HG03045 (cell line): ENCODE data around the gene LDLRAD4.

Experiments used
- ATAC-seq: cut with Tn5 transposase; IDR thresholded peaks from one replicate; pipeline ENCODE4 v1.9.1; 2021; ENCODE audit warnings: mild to moderate bottlenecking, moderate library complexity; ENCODE audit not compliant: unreplicated experiment

Gene LDLRAD4

DNA sequence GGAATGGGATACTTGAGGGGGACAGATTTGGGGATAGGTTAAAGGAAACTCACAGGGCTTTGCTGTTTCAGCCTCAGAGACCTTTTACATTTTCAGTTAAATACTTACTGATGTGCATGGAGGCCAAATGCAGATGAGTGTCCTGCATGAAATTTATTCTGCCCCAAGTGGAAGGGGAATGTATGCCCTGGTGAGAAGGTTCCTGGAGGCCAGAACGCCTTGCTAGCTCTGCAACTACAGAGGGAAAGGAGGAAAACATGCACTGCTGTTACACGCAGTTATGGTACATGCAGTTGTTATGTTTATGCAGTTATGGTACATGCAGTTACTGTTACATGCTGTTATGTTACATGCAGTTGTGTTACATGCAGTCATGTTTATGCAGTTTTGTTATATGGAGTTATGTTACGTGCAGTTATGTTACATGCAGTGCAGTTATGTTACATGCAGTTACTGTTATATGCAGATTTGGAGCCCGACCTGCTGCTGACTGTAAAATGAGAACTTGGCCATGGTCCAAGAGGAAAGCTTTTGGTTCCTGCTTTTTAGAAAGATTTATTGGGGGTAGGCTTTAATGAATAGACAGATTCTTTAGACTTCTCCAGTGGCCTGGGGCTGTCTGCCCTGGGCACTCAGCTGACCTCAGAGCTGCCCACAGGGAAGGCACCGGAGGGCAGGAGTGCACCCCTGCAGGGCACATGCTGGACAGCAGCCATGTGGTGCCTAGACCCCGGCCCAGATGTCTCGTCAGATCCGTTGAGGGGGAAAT lies 84.1 kb downstream of the LDLRAD4 start:
- no peak for ATAC-seq

- ATAC-seq, result no peak
Observed at GRCh38 chr18:13303756-13304364, 85.3 kb downstream of the LDLRAD4 start.

DNA sequence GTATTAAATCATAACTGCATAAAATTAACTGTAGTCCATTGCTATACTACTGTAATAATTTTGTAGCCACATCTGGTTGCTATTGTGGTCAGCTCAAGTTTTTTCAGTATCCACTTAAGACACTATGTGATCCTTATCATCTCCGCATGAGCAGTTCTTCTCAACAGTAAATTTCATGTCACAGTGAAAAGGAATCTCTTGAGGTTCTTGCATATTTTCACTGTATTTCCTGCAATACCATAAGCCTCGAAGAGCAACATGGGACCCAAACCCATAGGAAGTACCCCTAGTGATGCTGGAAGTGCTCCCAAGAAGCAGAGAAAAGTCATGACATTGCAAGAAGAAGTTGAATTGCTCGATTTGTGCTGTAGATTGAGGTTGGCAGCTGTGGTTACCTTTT lies 86.7 kb downstream of the LDLRAD4 start:
- ATAC-seq, result no peak

GRCh38 chr18:13306583-13306982 lies 88.0 kb downstream of the LDLRAD4 start:
- no peak for ATAC-seq

DNA sequence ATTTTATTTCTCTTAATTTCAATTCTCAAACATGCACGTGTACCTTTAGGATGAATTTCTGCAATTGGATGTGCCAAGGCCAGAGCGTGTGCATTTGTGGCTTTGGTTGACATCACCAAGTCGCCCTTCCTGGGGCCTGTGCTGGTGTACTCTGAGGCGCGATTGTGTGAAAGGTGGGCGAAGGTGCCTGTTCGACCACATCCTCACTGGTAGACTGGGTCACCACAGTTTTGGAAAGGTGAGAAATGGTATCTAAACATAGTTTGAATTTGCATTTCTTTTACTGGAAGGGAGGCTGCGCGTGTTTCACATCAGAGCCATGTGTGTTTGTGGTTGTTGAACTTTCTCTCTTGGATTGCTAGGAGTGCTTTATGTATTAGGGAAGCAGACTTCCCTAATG lies 89.8 kb downstream of the LDLRAD4 start:
- ATAC-seq, result no peak

DNA sequence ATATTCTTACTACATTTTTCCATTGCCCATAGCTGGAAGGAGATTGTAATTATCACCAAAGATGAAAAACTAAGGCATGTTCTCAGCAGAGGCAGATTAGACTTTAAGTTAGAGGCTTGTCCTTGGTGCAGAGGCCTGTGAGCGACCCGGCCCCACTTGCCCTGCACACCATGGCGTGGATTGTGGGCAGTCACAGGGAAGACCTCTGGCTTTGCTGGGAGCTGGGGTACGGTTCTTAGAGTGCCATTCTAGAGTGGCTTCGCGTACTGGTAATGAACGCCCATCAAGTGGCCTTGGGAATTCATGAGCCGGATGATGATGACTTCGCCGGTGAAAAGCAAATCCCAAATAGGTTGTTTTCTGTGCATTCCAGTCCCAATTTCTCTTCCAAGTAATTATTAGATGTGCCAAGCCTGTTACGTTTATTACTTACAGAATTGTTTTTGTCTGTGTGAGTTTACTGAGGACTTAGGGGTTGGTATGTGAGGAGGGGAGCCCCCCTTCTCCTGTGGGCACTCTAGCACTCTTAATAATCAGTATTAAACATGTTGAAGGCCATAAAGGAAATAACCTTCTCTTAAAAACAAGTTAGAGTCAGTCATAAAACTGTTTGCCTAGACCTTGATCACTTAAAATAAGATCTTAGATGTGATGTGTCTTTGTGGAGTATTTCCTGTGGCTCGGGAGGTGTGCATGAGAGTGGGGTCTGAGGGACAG lies 90.6 kb downstream of the LDLRAD4 start:
- no peak for ATAC-seq

DNA sequence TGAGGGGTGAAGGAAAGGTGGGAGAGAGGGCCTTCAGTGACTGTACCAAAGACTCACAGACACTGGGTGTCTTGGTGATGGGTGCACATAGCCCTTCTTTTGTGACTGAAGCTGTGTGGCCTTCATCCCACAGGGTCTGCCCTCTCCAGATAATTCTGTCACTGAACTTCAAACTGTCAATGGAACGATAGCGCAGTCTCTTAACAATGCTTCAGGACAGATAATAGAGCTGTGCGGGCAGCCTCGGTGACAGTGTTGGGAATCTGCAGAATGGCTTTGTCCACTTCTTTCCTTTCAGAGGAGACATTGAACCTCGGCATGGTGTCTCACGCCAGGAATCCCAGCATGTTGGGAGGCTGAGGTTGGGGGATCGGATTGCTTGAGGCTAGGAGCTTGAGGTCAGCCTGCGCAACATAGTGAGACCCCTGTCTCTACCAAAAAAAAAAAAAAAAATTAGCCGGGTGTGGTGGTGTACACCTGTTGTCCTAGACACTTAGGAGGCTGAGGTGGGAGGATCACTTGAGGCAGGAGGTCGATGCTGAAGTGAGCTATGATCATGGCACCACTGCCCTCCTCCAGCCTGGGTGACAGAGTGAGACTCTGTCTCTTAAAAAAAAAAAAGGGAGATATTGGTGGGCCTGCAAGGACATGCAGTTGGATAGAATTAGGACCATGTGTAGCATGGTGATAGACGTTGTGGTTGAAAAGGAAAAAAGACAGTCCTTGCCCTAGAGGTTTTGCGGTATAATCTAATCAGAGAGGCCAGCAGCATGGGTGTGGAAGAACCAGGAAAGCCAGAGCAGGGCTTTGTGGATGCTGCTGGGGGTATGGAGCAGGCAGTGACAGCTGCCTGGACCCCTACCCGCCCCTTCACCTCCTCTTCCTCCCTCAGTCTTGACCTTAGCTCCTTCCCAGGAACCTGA lies 91.4 kb downstream of the LDLRAD4 start:
- ATAC-seq, result no peak

GRCh38 chr18:13311193-13311592 lies 92.6 kb downstream of the LDLRAD4 start:
- no peak for ATAC-seq

DNA sequence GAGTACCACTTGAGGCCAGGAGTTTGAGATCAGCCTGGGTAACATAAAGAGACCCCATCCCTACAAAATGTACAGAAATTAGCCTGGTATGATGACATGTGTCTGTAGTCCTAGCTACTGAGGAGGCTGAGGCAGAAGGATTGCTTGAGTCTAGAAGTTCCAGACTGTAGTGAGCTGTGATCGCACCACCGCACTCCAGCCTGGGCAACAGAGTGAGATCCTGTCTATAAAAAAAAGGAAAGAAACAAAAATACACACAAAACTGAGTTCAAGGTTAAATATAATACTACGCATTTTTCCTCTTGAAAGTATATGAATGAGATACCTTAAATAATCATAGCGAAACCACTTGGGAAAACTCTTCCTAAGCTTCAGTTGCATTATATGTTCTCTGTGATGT lies 94.0 kb downstream of the LDLRAD4 start:
- ATAC-seq, result no peak

DNA sequence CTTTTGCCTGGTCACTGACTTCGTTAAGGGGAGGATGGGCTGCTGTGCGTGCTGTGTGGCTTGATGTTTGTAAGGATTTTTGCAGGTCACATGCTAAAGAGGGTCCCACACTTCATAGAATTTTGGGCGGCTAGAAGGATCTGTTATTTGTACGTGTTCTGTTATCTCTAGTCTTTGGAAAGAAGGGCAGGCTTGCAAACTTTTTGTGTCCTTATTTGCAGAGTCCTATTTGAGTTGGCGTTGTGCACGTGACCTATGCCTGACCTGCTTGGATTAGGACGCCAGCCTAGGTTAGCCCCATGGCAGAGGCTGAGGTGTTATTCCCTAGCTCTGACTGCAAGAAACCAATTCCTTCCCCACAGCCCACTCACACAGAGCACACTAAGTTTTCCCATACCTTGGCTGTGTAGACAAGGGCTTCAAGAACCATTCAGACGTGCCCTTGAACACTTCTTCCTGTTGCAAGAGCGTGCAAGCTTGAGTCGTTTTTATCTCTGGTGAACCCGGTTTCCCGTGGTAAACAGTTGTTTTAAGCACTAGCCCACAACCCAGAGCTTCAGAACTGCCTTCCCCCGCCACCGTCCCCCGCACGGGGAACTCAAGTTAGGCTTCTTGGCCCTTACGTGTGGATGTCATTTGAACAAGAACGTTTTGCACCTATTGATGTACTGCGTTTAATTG lies 94.6 kb downstream of the LDLRAD4 start:
- no peak for ATAC-seq

DNA sequence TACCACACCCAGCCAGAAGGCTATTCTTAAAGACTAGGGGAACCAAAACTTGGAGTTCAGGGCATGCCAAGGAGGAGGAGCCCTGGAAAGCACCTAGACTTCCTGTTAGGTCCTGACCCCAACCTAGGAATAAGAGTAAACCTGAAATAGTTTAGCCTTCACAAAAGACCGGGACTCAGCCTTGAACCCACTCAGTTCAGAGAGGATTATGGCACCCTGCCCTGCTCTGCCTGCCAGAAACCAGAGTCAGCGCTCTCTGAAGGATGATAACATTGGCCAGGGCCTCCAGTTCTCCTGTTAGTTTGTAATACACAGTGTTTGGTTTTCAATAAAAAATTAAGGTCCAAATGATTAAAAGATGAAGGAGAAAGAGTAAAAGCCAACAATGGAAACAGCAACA lies 96.4 kb downstream of the LDLRAD4 start:
- no peak for ATAC-seq

- no peak for ATAC-seq
Observed at GRCh38 chr18:13316063-13316462, 97.5 kb downstream of the LDLRAD4 start.

DNA sequence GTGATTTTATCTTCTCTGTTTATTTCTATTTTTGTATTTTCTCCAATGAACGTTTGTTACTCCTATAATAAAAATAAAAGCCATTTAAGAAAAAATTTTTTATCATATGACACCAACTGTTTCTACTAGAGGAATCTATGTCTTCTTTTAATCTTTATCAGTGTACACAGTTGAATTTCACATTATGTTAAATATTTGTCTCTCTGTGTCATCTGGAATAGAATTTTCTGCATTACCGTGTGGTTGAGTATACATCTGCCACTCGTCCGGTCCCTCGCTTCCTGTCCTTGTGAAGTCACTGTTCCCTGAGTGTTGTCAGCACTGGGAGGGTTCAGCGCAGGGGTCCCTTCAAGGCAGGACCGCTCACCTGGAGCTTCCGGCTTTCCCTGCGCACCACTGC lies 99.2 kb downstream of the LDLRAD4 start:
- ATAC-seq, result no peak

DNA sequence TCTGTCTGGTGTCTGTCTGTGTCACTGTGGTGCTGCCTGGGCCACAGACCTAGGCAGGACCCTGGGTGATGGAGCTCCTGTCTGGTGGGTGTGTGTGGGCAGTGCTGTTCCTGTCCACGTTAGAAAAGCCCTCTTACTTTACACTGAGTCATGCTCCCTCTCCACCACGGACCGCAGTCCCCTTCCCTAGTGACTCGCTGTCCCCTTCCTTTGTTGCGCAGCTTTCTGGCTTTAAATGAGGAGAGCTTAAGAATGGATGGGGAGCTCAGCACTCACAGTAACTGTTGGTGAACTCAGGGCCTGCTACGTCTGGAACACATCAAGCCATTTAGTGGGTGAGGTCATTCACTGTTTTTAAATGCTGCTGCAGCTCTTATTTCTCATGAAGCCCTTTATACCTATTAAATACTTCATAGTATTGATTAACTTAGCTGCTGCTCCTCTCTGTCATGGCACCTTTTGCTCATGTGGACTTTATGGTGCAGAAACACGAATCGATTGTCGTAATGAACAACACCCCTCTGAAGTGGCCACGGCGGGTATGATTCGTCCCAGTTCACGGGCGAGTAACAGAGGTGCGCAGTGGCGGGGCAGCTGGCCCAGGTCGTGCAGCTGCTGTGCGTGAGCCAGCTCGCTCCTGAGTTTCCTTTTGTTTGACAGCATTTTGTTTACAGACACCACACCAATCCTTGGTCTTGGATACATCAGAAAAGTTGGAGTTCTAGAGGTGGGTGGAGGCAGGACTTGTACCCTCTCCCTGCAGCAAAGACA lies 100.4 kb downstream of the LDLRAD4 start:
- no peak for ATAC-seq

DNA sequence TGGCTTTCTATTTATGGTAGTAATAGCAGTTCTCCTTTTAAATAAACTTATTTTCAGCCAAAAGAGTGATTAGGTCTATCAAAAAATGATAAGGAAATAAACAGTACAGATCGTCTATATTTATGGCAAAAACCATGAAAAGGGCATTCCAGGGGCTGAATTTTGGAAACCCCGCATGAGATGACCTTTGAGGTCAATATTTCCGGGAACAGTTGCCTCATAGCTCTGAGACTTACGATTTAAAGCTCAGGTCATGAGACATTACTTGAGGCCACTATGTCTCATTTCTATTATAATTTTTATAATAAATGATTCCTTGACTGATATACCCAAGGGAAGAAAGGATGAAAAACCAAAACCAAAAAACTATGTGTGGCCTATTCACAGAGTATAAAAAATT lies 101.1 kb downstream of the LDLRAD4 start:
- no peak for ATAC-seq

GRCh38 chr18:13320096-13320495 lies 101.5 kb downstream of the LDLRAD4 start:
- no peak for ATAC-seq

GRCh38 chr18:13320891-13321425 lies 102.4 kb downstream of the LDLRAD4 start:
- no peak for ATAC-seq

DNA sequence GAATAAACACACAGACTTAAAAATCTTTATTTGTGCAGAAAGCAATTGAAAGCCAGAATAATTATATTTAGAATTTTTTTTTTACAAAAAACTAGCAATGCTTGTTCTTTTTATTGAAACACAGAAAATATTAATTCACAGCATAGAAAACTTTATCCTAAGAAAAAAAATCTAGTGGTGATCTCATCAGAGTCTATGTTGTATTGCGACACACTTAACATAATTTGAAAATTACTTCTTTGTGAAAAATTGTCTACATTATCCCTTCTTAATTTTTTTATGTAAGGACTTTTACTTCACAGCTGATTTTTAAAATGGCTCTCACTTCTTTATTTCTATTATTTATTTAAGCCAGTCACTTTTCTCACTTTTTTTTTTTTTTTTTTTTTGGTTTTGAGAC lies 103.4 kb downstream of the LDLRAD4 start:
- no peak for ATAC-seq

- no peak for ATAC-seq
Observed at GRCh38 chr18:13323186-13323585, 104.6 kb downstream of the LDLRAD4 start.
